ENCODE data around the gene SEMA3F.

The SEMA3F gene

DNA sequence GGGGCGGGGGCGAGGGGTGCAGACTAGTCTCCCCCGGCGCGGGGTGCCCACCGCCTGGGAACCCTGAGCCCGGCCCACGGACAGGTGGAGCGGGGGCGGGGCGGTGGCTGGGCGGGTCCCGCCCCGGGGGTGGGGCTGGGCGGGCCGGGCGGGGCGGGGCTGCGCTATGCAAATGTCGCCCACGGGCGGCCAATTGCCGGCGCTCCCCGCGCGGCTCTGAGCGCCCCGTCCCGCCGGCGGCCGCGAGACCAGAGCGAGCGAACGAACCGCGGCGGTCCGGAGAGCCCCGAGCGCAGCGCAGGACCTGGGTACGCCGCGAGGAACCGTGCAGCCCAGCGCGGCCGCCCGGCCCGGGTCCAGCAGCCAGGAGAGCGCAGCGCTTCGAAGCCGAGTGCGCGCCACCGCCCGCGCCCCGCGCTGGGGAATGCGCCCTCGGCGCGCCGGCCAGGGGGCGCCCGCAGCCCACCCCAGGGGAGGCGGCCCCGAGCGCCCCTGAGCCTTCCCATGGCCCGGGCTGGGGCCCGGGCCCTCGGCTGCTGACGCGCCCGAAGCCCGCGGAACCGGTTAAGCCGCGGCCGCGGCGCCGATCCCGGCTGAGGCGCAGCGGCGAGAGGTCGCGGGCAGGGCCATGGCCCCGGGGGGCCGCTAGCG lies at the start of gene SEMA3F:
Gene SEMA3F, plus strand, starts transcription at position 485 of the 651 bp plus-strand sequence. CDS start 4,299 bp downstream, outside the sequence.
- peak; percentile 68 for DNase-seq

DNA sequence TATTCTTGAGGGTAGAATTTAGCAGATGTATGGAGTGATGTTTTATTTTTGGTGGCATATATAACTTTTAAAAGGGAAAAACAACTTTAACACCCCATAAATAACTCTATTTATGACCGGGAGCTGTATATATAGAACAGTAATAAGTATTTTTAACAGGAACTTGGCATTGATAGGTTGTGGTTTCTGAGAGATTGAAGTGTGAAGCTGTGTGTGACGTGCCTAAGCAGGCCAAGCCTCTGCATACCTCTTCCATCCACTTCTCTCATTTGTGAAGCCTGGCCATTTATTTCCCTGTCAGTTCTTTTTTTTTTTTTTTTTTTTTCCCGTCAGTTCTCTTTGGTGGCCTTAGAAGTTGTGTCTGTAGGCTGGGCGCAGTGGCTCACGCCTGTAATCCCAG lies 43.4 kb upstream of the SEMA3F start:
- no peak for DNase-seq

DNA sequence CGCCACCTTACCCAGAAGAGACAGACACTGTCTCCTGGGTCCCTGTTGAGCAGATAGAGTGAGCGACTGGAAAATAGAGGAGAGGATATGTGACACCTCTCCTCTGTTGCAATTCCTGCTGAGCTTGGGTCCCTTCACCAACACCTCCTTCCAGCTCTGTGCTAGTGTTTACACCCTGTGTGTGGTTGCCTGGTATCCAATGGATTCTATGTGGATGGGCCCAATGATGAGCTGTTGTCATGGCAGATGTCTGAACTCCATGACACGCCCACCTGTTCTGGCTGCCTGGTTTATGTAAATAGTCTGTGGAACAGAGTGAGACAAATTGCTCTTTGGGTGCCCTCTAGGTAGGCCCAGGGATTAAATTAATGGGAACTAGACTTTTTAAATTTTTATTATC lies 42.7 kb upstream of the SEMA3F start:
- no peak for DNase-seq

DNA sequence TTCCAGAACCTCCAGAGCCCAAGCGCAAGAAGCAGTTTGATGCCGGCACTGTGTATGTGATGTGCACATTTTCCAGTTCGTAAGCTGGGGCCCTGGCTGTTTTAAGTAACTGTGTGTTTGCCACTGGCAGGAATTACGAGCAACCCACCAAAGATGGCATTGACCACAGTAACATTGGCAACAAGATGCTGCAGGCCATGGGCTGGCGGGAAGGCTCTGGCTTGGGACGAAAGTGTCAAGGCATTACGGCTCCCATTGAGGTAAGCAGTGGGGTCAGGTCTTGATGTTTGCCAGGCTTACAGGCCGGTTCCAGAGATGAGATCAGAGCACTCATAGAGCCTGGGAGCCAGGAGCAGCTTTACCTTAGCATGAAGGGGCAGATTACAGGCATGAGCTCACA lies 38.0 kb upstream of the SEMA3F start:
- no peak for DNase-seq

DNA sequence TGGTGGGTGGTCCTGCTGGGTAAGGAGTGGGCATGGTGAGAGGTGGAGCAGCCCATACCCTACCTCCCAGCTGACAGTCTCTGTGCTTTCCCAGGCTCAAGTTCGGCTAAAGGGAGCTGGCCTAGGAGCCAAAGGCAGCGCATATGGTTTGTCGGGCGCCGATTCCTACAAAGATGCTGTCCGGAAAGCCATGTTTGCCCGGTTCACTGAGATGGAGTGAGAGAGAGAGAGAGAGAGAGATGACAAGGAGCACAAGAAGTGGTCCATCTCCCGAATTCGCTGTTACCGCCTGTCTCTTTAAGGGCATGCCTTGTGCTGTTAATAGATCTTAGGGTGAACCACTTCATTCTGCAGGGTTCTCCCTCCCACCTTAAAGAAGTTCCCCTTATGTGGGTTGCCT lies 36.9 kb upstream of the SEMA3F start:
- no peak for DNase-seq

DNA sequence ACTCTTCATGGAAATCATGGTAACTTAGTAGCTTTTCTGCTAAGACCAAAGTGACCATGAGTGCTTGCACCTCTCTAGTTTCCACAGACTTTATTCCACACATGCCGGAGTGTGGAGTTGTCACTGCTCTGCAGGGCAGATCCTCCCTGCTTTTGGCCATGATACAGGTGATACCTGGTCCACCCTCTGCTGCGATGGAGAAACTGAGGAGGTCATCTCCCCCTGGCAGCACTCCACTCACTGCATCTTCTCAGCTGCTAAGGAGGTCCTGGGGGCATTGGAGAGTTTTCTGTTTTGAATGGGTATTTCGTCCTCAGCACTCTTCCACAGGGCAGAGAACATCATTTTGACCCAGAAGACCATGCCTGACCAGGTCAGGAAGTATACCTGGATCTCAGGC lies 35.3 kb upstream of the SEMA3F start:
- DNase-seq = no peak

DNA sequence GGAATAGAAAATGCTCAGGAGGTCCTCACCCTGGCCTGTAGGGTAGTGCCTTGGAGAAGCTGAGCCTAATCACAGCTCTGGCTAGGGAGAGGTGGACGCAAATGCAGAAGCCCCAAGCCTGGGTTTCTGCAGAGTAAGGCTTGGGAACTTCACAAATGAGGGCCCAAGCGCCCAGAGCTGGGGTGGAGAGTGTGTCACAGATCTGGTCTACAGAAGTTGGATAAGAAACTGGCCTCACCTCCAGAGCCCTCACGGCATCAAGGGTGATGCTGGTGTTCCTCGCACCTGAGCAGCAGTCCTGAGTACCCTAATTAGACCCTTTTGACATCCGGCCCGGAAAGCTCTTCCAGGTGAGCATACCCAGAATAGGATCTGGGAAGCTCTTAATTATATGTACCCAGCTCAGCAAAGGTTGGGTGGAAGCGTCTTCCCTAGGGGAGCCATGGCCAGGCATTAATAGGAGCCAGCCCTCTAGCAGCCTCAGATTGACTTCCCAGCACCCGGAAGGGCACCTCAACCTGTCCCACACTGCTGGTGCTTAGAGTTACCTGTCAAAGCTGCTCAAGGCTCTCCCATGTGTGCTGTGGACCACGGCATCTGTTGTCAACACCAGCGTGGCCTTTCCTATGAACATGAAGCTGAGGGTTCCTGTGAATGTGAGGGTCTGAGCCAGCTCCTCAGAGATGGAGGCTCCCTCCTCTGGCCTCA lies 34.6 kb upstream of the SEMA3F start:
- no peak for DNase-seq

DNA sequence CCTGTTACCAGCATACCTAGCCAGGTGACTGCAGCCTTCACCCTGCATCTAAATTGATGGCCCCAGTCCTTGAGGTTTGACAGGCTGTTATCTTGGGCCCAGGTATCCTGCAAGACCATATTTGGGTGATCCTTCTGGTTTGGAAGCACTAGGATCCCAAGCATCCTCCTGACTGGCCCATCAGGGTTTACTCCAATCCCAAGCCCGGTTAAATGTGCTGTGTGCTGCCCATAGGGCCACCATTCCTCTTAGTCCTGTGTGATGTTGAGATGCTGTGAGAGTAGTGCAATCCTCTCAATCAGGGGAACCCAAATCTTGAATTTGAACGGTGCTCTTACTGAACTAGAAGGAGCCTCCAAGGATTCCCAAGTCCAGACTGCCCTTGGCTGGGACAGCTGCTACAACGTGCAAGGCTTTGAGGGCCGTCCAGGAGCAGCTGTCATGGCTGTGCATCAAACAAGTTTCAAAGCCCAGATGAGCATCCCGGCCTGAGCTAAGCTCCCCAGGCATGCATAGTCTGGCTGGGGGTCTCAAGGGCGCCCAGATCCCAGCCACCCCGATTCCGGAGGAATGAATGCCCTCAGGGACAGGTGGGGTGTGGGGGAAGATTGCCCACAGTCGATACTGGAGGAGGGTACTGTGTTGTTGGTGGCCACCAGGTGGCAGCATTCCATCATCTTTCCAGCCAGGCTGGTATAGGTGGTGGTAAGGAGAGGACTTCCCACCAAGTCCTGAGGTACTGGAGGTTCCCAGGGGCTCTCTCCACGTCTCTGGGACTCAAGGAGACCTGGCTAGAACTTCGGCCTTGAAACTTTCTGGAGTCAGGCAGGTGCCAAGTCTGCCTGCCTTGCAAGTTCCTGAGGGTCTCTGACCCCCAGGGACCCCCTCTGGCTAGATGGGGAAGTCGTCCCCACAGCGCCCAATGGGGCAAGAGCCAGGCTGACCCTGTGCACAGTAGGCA lies 33.8 kb upstream of the SEMA3F start:
- DNase-seq = peak; percentile 74

DNA sequence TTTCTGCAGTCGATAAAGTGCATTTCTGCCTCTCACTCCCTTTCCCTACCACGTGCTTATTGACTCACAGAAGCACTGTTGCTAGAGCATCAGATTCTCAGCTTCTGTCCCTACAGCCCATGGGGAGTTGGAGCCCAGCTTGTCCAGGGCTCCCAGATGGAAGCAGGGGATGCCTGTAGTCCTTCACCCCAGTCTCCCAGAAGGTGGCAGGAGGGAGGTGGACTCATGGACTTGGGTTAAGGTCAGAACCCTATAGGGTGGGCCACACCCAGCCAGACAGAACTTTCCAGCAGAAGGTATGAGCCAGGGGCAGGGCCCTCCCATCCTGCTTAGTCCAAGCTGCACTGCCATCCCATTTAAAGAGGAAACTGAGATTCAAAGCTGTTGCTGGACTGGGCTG lies 33.1 kb upstream of the SEMA3F start:
- DNase-seq = no peak

DNA sequence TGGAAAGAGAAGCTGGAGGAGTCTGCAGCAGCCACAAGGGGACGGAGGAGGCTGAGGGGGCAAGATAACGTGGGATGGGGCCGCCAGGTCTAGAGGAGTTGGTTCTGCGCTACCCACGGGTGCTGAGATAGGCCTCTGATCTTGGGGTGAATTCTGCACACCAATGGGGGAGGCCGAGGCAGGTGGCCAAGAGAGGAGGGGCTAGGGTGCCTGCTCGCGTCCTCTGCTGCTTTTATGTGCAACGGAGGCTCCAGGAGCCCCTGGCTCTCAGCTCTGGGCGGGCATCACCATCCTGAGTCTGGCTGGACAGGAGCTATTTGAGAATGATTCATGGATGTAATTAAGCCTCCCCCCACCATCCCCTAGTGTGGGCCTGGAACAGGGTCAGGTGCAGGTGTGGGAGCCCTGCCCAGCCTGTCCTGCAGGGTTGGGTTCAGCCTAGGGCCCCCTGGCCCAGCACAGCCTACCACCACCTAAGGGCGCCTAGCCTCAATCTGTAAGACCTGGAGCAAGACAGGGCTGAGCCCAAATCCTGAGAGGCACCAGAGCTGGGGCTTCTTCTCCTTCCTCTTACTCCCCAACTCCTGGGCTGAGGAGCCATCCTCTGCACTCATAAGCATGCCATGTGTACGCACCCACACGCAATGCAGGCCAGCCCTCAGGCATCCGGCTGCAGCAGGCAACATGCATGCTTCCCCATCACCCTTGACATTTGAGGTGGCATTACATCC lies 32.3 kb upstream of the SEMA3F start:
- DNase-seq = no peak

DNA sequence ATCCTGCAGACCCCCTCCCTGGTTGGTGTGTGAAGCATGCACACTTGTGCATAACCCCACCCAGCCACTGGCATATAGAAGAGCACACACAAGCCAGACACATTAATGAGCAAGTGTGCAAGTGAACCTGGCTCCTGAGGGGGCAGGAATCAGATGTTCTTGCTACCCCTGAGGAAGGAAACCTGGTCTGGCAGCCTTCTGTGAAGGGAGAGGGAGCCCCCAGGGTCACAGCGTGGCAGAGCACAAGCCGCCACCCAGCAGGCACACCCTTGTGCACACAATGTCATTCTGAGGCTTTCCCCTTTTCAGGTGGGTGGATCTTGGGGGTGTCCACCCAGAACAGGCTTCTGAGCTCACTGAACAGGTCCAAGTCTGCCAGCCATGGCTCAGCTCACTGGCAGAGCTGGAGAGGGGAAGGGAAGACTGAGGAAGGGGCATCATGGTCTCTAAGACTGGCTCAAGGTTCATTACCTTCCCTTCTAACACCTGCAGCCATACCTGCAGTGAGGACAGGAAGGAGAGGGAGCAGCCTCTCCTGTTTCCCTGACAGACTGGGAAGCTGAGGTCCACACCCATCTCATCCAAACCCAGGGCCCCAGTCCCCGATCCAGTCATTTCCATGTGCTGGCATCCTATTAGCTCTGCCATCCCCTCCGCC lies 31.6 kb upstream of the SEMA3F start:
- DNase-seq = no peak

DNA sequence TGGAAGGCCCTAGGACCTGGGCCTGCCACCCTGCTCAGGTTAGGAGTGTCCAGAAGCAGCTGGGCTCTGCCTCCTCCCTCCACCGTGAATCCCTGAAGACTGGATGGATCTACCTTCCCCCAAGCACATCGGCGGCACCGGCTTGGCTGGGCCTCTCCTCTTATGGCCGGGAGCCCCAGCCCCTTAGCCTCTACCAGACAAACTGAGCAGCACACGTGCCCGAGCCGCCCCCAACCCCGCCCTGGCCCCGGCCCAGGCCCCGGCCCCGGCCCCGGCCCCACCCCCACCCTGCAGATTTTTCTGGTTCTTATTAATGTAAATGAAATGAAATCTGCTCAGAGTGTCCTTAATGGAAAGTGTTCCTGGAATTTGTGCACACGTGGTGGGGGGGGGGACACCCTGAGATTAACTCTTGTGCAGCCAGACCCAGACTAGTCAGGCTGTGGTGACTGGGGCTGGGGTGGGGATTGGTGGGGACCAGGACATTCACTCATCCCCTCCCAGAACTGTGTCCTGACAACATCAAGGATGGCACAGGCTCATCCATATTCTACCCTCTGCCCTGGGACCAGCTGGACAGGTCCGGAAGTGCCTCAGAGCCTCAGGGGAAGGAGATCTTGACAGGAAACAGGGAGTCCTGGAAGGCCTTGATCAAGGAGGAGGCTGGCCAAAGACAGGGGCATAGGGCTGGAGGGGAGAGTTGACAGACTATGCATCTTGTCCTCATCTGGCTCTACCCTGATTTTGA lies 30.9 kb upstream of the SEMA3F start:
- DNase-seq = no peak

DNA sequence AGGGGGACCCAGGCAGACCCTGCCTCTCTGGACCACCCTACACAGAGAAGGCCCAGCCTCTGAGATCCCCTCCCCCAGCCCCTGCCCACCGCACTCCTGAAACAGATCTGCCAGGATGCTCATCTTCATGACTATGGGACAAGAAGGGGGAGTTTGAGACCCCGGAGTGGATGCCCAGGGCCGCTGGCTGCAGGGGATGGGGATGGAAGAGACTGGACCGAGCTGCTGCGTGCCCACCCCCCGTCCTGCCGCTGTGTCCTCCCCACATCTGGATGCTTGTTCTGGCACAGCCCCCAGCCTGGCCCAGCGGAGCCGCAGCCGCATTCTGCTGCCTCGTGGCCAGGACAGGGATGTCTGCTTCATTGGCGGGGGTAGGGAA lies 30.3 kb upstream of the SEMA3F start:
- DNase-seq = no peak

DNA sequence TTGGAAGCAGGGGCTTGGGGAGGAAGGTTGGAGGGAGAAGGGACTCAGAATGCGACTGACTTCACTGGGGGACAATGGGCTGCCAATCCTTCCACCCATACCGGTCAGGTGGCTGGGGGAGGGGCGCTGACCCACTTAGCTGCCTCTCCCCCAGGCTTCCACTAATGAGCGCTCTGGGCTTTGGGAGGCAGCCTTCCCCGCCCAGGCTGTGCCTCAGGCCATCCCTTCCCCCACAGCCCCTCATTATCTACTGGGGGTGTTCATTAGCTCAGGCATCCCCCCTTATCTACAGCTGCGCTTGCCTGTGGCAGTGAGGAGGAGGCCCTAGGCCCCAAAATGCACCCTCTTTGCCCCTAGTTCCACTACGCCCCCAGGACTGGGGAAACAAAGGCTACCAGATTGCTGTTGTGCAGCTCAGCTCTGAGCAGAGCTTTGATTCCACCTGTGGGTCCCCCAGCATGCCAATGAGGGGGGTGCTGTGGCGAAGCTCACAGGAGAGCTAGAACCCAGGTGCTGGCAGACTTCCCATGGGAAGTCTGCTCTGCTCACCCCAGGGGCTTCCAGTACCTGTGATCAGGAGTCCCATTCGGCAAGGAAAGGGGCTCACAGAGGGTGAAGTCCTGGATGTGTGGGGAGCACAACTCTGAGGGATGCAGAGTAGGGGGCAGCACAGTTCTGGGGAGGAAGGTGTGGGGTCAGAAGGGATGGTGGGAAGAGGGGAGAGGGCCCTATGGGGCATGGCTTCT lies 29.4 kb upstream of the SEMA3F start:
- no peak for DNase-seq

DNA sequence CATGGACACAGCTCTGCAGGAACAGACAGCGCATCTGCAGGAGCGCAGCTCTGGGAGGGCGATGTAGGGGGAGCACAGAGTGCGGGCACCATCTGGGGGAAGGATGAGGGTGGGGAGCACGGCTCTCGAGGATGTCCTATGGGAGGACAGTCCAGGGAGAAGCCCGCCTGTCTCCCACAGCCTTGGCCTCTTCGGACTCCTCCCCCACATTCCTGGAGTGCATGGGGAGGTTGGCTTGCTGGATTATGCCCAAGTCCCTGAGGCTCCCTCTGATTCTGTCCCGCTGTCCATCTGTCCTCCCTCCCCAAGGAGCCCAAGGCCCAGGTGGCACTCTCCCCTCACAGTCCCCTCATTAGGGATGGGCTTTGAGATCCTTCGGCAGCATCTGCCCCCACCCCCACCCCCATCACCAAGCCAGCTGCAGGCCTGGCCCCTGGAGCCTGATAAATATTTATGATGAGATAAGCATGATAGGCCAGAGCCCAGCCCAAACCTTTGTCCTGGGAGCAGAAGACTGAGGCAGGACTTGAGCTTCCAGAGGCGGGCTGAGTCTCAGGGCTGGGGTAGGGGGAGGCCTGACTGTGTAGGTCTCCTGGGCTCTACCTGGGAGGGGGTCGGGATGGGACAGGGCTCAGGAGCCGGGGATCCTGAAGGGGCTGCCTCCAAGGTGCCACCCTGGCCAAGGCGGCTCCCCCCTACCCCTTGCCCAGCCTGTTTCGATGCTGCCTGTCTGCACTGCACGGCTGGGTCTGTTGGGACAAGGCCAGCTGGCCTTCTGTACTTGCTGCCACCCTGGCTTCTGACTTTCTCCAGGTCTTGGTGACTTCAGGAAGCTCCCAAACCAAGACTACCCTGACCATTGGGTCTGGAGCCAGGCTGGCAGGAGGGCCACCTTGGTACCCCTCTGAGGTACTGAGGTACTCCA lies 28.6 kb upstream of the SEMA3F start:
- no peak for DNase-seq

DNA sequence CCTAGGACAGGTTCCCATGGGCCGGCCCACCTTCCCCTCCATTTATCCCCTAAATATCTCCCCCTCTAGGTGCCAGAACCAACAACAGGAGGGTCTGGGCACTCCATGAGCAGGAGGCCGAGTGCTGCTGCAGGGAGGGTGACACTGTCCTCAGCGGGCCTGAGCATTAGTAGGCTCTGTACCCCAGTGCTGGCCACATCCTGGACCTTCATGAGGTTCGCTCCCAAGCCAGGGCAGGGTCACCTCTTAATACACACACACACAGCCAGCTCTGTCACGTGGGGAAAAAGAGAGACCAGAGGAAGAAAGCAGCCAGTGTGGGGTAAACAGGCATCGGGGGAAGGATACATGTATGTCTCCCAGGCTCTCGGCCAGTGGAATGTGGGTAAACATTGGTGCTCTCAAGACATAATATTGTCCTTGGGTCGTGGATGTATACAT lies 27.9 kb upstream of the SEMA3F start:
- DNase-seq = no peak

DNA sequence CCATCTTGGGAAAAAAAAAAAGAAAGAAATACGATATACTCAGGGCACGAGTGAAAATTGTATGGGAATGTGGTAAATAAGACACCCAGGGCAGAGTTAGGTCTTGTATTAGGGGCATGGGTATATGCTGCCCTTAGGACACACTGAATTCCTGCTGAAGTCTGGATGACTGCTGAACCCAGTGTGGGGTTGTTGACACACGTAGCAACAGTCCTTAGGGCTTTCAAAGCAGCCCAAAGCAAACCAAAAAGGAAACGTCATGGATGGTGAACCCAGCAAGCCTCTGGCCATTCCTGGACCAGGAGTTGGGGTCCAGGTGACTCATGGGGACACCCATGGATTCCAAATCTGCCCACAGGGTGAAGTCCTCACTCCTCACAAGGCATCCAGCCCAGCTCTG lies 27.1 kb upstream of the SEMA3F start:
- no peak for DNase-seq

DNA sequence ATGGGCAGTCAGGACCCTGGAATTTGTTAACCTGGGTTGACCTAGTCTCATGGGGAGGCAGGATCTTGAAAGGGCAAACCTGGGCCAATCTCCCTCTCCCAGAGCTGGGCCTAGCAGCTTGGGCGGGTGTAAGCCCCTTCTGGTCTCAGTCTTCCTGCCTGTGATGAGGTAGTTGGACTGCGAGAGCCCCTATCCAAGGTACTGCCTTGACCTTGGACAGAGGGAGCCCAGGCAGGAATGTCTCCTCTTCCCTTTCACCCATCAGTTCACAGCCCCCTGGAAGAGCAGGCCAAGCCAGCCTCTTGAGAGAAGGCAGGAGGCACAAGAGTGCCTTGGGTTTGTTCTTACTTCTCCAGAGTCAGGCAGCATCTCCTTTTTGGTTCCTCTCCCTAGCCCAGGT lies 24.7 kb upstream of the SEMA3F start:
- no peak for DNase-seq

DNA sequence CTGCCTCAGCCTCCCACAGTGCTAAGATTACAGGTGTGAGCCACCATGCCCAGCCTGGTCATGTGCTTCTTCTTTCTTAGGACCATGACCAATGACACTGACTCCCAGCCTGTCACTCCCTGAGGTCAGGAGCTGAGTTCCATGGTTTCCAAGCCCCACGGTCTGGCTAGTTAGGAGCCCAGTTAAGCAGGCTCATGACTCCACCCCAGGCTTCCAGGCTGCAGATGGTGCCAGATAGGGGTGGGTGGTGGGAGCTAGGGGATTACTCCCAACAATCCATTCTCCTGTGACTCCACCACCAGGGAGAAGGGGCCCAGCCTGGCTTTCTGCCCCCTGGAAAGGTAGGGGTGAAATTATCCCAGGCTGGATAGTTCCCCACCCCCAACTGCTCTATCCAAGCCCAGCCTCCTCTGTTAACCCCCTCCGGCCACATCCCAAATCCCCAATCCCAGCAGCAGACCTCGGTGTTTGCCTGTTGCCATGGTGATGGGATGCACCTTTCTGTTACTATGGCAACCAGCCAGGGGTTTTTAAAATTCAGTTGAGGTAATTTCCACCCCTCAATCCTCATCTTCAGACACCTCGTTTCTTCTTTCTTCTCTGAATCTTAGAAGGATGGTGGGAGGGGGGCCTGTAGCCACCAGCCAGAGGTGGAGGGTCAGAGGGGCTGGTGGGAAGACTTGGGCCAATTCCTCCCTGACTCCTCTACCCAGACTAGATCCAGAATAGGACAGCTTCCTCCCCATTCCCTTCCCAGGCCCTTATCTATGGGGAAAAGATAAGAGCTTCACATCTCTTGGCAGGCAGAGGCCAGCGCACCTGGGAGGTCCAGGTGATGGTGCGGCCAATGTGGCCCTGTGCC lies 22.5 kb upstream of the SEMA3F start:
- no peak for DNase-seq

All from stimulated activated CD4-positive, alpha-beta T cell treated with anti-CD3 and anti-CD28 coated beads, Interleukin-4, amount 100 ng/mL, for 1 hour (primary cell).